ENCODE data around the gene TLX3. TPM values are rescaled to one million over a fixed set of nuclear protein-coding genes. Genes with fewer than 3 reads are reported as not detected.

TLX3 gene
- total RNA-seq, 1 donor from 2014 or later: not detected

GRCh38 chr5:171335616-171336015 lies 26.6 kb downstream of the TLX3 start:
- peaks cover 99% of the 10 kb centered on the region for H3K27me3 ChIP-seq (ENCODE audit: low read depth)
- intact Hi-C loops (cut with micrococcal nuclease): no loop called here
- H3K36me3 ChIP-seq: no peaks in the 10 kb centered on the region
- H3K9me3 ChIP-seq (replicated peaks): no peaks in the 10 kb centered on the region
- H3K27ac ChIP-seq (replicated peaks): no peak overlapping the region
- peaks cover 6% of the 10 kb centered on the region for H3K4me1 ChIP-seq
- no peak for DNase-seq
- no peak overlapping the region for H3K4me3 ChIP-seq
- TF ChIP-seq CTCF (IDR thresholded peaks at IDR 0.05; ENCODE audit: borderline replicate concordance): no peak

GRCh38 chr5:171336521-171337209 lies 27.6 kb downstream of the TLX3 start:
- Histone ChIP-seq H3K27me3 (ENCODE audit: low read depth) (peaks cover 99% of the 10 kb centered on the region), H3K4me3 (peak overlapping the region; percentile 64), H3K4me1 (peaks cover 6% of the 10 kb centered on the region), H3K36me3 (no peaks in the 10 kb centered on the region), H3K27ac (replicated peaks) (no peak overlapping the region), H3K9me3 (replicated peaks) (no peaks in the 10 kb centered on the region)
- intact Hi-C loops (cut with micrococcal nuclease): no loop called here
- no peak for DNase-seq
- peak; percentile 68 for TF ChIP-seq CTCF (IDR thresholded peaks at IDR 0.05; ENCODE audit: borderline replicate concordance)

GRCh38 chr5:171337210-171337569 lies 28.1 kb downstream of the TLX3 start:
- Histone ChIP-seq H3K27me3 (ENCODE audit: low read depth) (peaks cover 98% of the 10 kb centered on the region), H3K4me1 (peaks cover 6% of the 10 kb centered on the region), H3K9me3 (replicated peaks) (no peaks in the 10 kb centered on the region), H3K4me3 (peak overlapping the region; percentile 64), H3K27ac (replicated peaks) (no peak overlapping the region), H3K36me3 (no peaks in the 10 kb centered on the region)
- no peak for TF ChIP-seq CTCF (IDR thresholded peaks at IDR 0.05; ENCODE audit: borderline replicate concordance)
- no peak for DNase-seq
- intact Hi-C loops (cut with micrococcal nuclease): no loop called here

GRCh38 chr5:171340042-171340441 lies 31.0 kb downstream of the TLX3 start:
- no peak overlapping the region for H3K4me3 ChIP-seq
- H3K36me3 ChIP-seq: no peaks in the 10 kb centered on the region
- peaks cover 76% of the 10 kb centered on the region for H3K27me3 ChIP-seq (ENCODE audit: low read depth)
- no peak overlapping the region for H3K27ac ChIP-seq (replicated peaks)
- H3K9me3 ChIP-seq (replicated peaks): no peaks in the 10 kb centered on the region
- DNase-seq: no peak
- peaks cover 6% of the 10 kb centered on the region for H3K4me1 ChIP-seq
- TF ChIP-seq CTCF (IDR thresholded peaks at IDR 0.05; ENCODE audit: borderline replicate concordance): no peak
- intact Hi-C loops (cut with micrococcal nuclease): loop anchor here (5.0 kb wide), 1 partner anchor 133 kb away; no protein-coding TSS in a partner anchor

GRCh38 chr5:171340491-171340890 lies 31.4 kb downstream of the TLX3 start:
- intact Hi-C loops (cut with micrococcal nuclease): loop anchor here (5.0 kb wide), 1 partner anchor 133 kb away; no protein-coding TSS in a partner anchor
- Histone ChIP-seq H3K27me3 (ENCODE audit: low read depth) (peaks cover 72% of the 10 kb centered on the region), H3K4me1 (peaks cover 6% of the 10 kb centered on the region), H3K36me3 (no peaks in the 10 kb centered on the region), H3K9me3 (replicated peaks) (no peaks in the 10 kb centered on the region), H3K27ac (replicated peaks) (no peak overlapping the region), H3K4me3 (no peak overlapping the region)
- TF ChIP-seq CTCF (IDR thresholded peaks at IDR 0.05; ENCODE audit: borderline replicate concordance): no peak
- no peak for DNase-seq
